Ovary (tissue), 9 donors: ENCODE measurements around the gene MIEF1. TPM values are rescaled to one million over a fixed set of nuclear protein-coding genes. Genes with fewer than 3 reads are reported as not detected.

ENCODE experiments used
- DNase-seq, 5 donors: peaks; one replicate each; pipeline ENCODE4 v3.0.0-alpha.2; 2019 to 2020
- H3K27ac ChIP-seq, 2 donors: fragments of 200-600 bp; one replicate each; pipeline versions ENCODE4 v1.5.1 to v1.8.0; 2019 to 2022
- H3K27me3 ChIP-seq: fragments of 200-600 bp; one replicate; pipeline ENCODE4 v1.8.0; 2022
- H3K36me3 ChIP-seq: fragments of 200-600 bp; sonication (generic); one replicate; pipeline ENCODE4 v1.5.1; 2019
- H3K4me1 ChIP-seq: one replicate; pipeline ENCODE4 v1.8.1; 2013; ENCODE audit warnings: mild to moderate bottlenecking, moderate library complexity; ENCODE audit not compliant: insufficient read depth
- H3K4me3 ChIP-seq: fragments of 200-600 bp; sonication (generic); one replicate; pipeline ENCODE4 v1.5.1; 2017
- H3K9me3 ChIP-seq, 2 donors: fragments of 200-600 bp in 1 of 2; sonication (generic) in 1 of 2; one replicate each; pipeline versions ENCODE4 v1.5.1 to v1.8.1; 2013 to 2019; ENCODE audit warnings: mild to moderate bottlenecking in 1 of 2, moderate library complexity in 1 of 2
- EP300 ChIP-seq: sonication (generic); formaldehyde crosslinking; IDR thresholded peaks from one replicate; pipeline ENCODE4 v1.6.1; 2017; ENCODE audit warnings: antibody characterized with exemption
- POLR2A ChIP-seq: fragments of 450-650 bp; IDR thresholded peaks from one replicate; pipeline ENCODE4 v1.6.1; 2017; ENCODE audit warnings: antibody characterized with exemption, mild to moderate bottlenecking, moderate library complexity
- WGBS, 3 donors: extraction: QIAGEN DNeasy Blood & Tissue Kit in 1 of 3; methylation state at CpG; one replicate each; pipeline versions ENCODE4 v1.1.5 to v1.1.7; 2013 to 2017; 5-methylcytosine and 5-hydroxymethylcytosine counted together
- intact Hi-C, 4 donors: fragments of 100-400 bp; cut with DNase I; formaldehyde crosslinking; loops; one replicate each; pipeline versions ENCODE4 v1.11.0 to v1.15.1; 2022 to 2023
- polyA plus RNA-seq, 2 donors: library from polyadenylated mRNA; stranded (reverse); fragments of 200-250 nt in 1 of 2; fragments of 350-450 nt in 1 of 2; fragmentation: Illumina TruSeq in 1 of 2; extraction: RNeasy Lipid Tissue Mini Kit (QIAGEN cat#74804) in 1 of 2; gene quantifications; one replicate each; pipeline ENCODE4 v1.2.3, GENCODE V29; 2013 to 2014
- total RNA-seq, 7 donors: library from RNA; depleted of rRNA in 2 of 7; stranded (reverse); fragments of >200 nt in 2 of 7; fragmentation: NEBNext Ultra II Directional in 3 of 7; extraction: Animal tissue kit (Norgen Biotek cat#: 25700) in 3 of 7; gene quantifications; one replicate each; pipeline versions ENCODE4 v1.1.0 to v1.2.4, GENCODE V29; 2016 to 2023
- TF ChIP-seq, protein P1 (sequence below), 3 donors: fragments of 450-650 bp in 2 of 3; fragments of 200-600 bp in 1 of 3; IDR thresholded peaks; one replicate each; pipeline versions ENCODE4 v1.5.1 to v1.8.0; 2016 to 2022; ENCODE audit warnings: antibody characterized with exemption in 3 of 3, mild to moderate bottlenecking in 1 of 3
- donor health status: DM: no; HTN: no; CAD: no; lungs with moderate emphysema.
- donor health status: DM: no; HTN: no; CAD: no.
- donor health status: Bipolar disorder and iron deficiency.
- donor health status: DM: yes; HTN: yes; CAD: no.
- donor health status: DM: no; HTN: no; CAD: no.
- donor health status: DM: yes; HTN: yes; CAD: no.

Gene MIEF1
- total and polyA plus RNA-seq, 9 donors, result 11.4 to 23.9 (median 19.9) TPM

GRCh38 chr22:39556970-39557841, 55.1 kb downstream of the MIEF1 start:
- Histone ChIP-seq H3K9me3 (no peaks in the 10 kb centered on the region), H3K4me3 (no peak overlapping the region), H3K27me3 (no peaks in the 10 kb centered on the region), H3K27ac (no peak overlapping the region), H3K4me1 (no peaks in the 10 kb centered on the region), H3K36me3 (no peaks in the 10 kb centered on the region)
- WGBS, 3 donors, result 4 to 5% (median 4%) methylated on average over 61 to 72 of the region's 72 CpGs
- peak in 2 of 5 donors; percentile 35 to 59 for DNase-seq
- intact Hi-C loops, result no loop called here
- TF ChIP-seq, protein P1, sequence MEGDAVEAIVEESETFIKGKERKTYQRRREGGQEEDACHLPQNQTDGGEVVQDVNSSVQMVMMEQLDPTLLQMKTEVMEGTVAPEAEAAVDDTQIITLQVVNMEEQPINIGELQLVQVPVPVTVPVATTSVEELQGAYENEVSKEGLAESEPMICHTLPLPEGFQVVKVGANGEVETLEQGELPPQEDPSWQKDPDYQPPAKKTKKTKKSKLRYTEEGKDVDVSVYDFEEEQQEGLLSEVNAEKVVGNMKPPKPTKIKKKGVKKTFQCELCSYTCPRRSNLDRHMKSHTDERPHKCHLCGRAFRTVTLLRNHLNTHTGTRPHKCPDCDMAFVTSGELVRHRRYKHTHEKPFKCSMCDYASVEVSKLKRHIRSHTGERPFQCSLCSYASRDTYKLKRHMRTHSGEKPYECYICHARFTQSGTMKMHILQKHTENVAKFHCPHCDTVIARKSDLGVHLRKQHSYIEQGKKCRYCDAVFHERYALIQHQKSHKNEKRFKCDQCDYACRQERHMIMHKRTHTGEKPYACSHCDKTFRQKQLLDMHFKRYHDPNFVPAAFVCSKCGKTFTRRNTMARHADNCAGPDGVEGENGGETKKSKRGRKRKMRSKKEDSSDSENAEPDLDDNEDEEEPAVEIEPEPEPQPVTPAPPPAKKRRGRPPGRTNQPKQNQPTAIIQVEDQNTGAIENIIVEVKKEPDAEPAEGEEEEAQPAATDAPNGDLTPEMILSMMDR (IDR thresholded peaks at IDR 0.05), result no peak
- TF ChIP-seq EP300 (no peak), POLR2A (no peak)

GRCh38 chr22:39558254-39558727, 56.2 kb downstream of the MIEF1 start:
- Histone ChIP-seq H3K9me3 (no peaks in the 10 kb centered on the region), H3K4me3 (no peak overlapping the region), H3K36me3 (no peaks in the 10 kb centered on the region), H3K4me1 (no peaks in the 10 kb centered on the region), H3K27ac (no peak overlapping the region), H3K27me3 (no peaks in the 10 kb centered on the region)
- no peak for TF ChIP-seq EP300
- TF ChIP-seq, protein P1 (IDR thresholded peaks at IDR 0.05), result no peak
- intact Hi-C loops, result no loop called here
- DNase-seq, result peak in 3 of 5 donors; percentile 17 to 54 (median 34)
- 6 to 7% (median 6%) methylated on average over 30 to 34 of the region's 34 CpGs for WGBS, 3 donors

- H3K27me3 ChIP-seq, result no peaks in the 10 kb centered on the region
- 88 to 92% (median 91%) methylated on average over 14 of the region's 14 CpGs for WGBS, 3 donors
- no peak overlapping the region for H3K27ac ChIP-seq
- H3K36me3 ChIP-seq, result no peaks in the 10 kb centered on the region
- no peaks in the 10 kb centered on the region for H3K9me3 ChIP-seq
- no peaks in the 10 kb centered on the region for H3K4me1 ChIP-seq
- DNase-seq, result no peak
- intact Hi-C loops, result no loop called here
- no peak overlapping the region for H3K4me3 ChIP-seq
- TF ChIP-seq EP300, result no peak
- TF ChIP-seq, protein P1 (IDR thresholded peaks at IDR 0.05), result no peak
- TF ChIP-seq POLR2A, result no peak
These were observed 56.9 kb downstream of the MIEF1 start for GRCh38 chr22:39558950-39559349.

GRCh38 chr22:39559456-39560105, 57.5 kb downstream of the MIEF1 start:
- Histone ChIP-seq H3K9me3 (no peaks in the 10 kb centered on the region), H3K27ac (no peak overlapping the region), H3K4me3 (no peak overlapping the region), H3K36me3 (no peaks in the 10 kb centered on the region), H3K27me3 (no peaks in the 10 kb centered on the region), H3K4me1 (no peaks in the 10 kb centered on the region)
- TF ChIP-seq POLR2A (no peak), EP300 (no peak)
- TF ChIP-seq, protein P1 (IDR thresholded peaks at IDR 0.05), result no peak
- intact Hi-C loops, result no loop called here
- no peak for DNase-seq
- 61 to 64% (median 63%) methylated on average over 11 of the region's 11 CpGs for WGBS, 3 donors
